Adrenal gland (tissue), 12 donors: ENCODE measurements around the gene GAGE2A. TPM values are rescaled to one million over a fixed set of nuclear protein-coding genes. Genes with fewer than 3 reads are reported as not detected.
"Not testable (repeated sequence)": the region's sequence is repeated elsewhere in the genome, so short reads cannot be mapped to it uniquely, and the experiment has no call there.

Experiments used
- DNase-seq, 7 donors: peaks; one replicate each; pipeline ENCODE4 v3.0.0-alpha.2; 2019 to 2020
- H3K27ac ChIP-seq, 5 donors: fragments of 200-600 bp; sonication (generic) in 4 of 5; 1 replicate in 3 of 5; 2 replicates in 2 of 5; pipeline versions ENCODE4 v1.5.1 to v1.8.0; 2016 to 2020; ENCODE audit warnings: mild to moderate bottlenecking in 1 of 5
- H3K27me3 ChIP-seq: fragments of 200-600 bp; 2 replicates; pipeline ENCODE4 v1.8.0; 2021
- H3K36me3 ChIP-seq, 2 donors: fragments of 200-600 bp; replicated peaks in 1 of 2; 1 replicate in 1 of 2; 2 replicates in 1 of 2; pipeline versions ENCODE4 v1.5.1 to v1.8.0; 2018 to 2022
- H3K4me1 ChIP-seq, 2 donors: fragments of 200-600 bp; replicated peaks in 1 of 2; 1 replicate in 1 of 2; 2 replicates in 1 of 2; pipeline versions ENCODE4 v1.5.1 to v1.8.0; 2018 to 2021
- H3K4me3 ChIP-seq, 4 donors: fragments of 200-600 bp; sonication (generic) in 3 of 4; one replicate each; pipeline ENCODE4 v1.5.1; 2016 to 2018
- H3K9me3 ChIP-seq, 3 donors: fragments of 200-600 bp; sonication (generic) in 1 of 3; replicated peaks in 1 of 3; 1 replicate in 2 of 3; 2 replicates in 1 of 3; pipeline versions ENCODE4 v1.5.1 to v1.8.0; 2016 to 2021
- POLR2A ChIP-seq, 2 donors: fragments of 450-650 bp; IDR thresholded peaks; one replicate each; pipeline ENCODE4 v1.6.1; 2017; ENCODE audit warnings: antibody characterized with exemption in 2 of 2, mild to moderate bottlenecking in 2 of 2, moderate library complexity in 1 of 2
- WGBS, 4 donors: extraction: QIAGEN DNeasy Blood & Tissue Kit in 2 of 4; methylation state at CpG; one replicate each; pipeline versions ENCODE4 v1.1.5 to v1.1.7; 2013 to 2017; 5-methylcytosine and 5-hydroxymethylcytosine counted together
- intact Hi-C, 2 donors: fragments of 100-400 bp; cut with DNase I; formaldehyde crosslinking; loops; one replicate each; pipeline versions ENCODE4 v1.14.1 to v1.15.0; 2022 to 2023
- polyA plus RNA-seq, 3 donors: library from polyadenylated mRNA; stranded (reverse); fragments of 200-250 nt in 2 of 3; fragments of 350-450 nt in 1 of 3; fragmentation: Illumina TruSeq in 1 of 3; extraction: RNeasy Lipid Tissue Mini Kit (QIAGEN cat#74804) in 1 of 3; gene quantifications; one replicate each; pipeline ENCODE4 v1.2.3, GENCODE V29; 2013 to 2014
- total RNA-seq, 9 donors: library from RNA; depleted of rRNA in 4 of 9; stranded (reverse); fragments of >200 nt in 4 of 9; fragments of 120-200 nt in 1 of 9; fragmentation: NEBNext Ultra II Directional in 1 of 9; extraction: Animal tissue kit (Norgen Biotek cat#: 25700) in 1 of 9; gene quantifications; one replicate each; pipeline versions ENCODE4 v1.1.0 to v1.2.4, GENCODE V29; 2013 to 2023
- TF ChIP-seq, protein P1 (sequence below), 6 experiments: fragments of 450-650 bp in 4 of 6; fragments of 200-600 bp in 2 of 6; sonication (generic) in 1 of 6; IDR thresholded peaks; 1 replicate in 5 of 6; 2 replicates in 1 of 6; pipeline versions ENCODE4 v1.5.1 to v1.8.0; 2016 to 2021; ENCODE audit warnings: antibody characterized with exemption in 6 of 6, mild to moderate bottlenecking in 2 of 6, moderate library complexity in 1 of 6
- donor health status: healthy with polysubstance abuse.
- donor health status: Bipolar disorder and iron deficiency.
- donor health status: DM: yes; HTN: yes; CAD: no.
- donor health status: DM: no; HTN: no; CAD: no.
- donor health status: DM: no; HTN: no; CAD: no.
- donor health status: DM: yes; HTN: yes; CAD: no.

GAGE2A gene
- total and polyA plus RNA-seq, 12 donors = 0.57 to 0.69 TPM; not detected in 10

DNA sequence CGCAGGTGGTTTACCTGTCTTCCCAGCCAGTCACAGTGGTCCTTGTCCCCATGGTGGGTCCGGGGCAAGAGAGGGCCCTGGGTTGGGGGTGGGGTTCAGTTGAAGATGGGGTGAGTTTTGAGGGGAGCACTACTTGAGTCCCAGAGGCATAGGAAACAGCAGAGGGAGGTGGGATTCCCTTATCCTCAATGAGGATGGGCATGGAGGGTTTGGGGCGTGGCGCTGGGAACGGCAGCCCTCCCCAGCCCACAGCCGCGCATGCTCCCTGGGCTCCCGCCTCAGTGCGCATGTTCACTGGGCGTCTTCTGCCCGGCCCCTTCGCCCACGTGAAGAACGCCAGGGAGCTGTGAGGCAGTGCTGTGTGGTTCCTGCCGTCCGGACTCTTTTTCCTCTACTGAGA lies 9.4 kb downstream of the GAGE2A start, which contains the start of gene GAGE1:
Gene GAGE1 (plus strand): TSS at position 301 of the 400 bp plus-strand sequence. CDS start 1,155 bp downstream, outside the sequence.
- H3K4me1 ChIP-seq, intact Hi-C loops, H3K4me3 ChIP-seq, H3K9me3 ChIP-seq, H3K27me3 ChIP-seq, DNase-seq, H3K36me3 ChIP-seq, H3K27ac ChIP-seq: not testable (repeated sequence)
- WGBS, 4 donors = no CpG with 5 or more reads among the region's 16 CpGs

- H3K4me3 ChIP-seq = no peak overlapping the region
- H3K9me3 ChIP-seq = no peaks in the 10 kb centered on the region
- WGBS, 4 donors = 27 to 43% (median 29%) methylated on average over 6 to 7 of the region's 7 CpGs
- peaks cover 8% of the 10 kb centered on the region for H3K27me3 ChIP-seq
- no peak for DNase-seq
- H3K36me3 ChIP-seq = no peaks in the 10 kb centered on the region
- no peaks in the 10 kb centered on the region for H3K4me1 ChIP-seq
- no peak overlapping the region for H3K27ac ChIP-seq
- TF ChIP-seq, protein P1, sequence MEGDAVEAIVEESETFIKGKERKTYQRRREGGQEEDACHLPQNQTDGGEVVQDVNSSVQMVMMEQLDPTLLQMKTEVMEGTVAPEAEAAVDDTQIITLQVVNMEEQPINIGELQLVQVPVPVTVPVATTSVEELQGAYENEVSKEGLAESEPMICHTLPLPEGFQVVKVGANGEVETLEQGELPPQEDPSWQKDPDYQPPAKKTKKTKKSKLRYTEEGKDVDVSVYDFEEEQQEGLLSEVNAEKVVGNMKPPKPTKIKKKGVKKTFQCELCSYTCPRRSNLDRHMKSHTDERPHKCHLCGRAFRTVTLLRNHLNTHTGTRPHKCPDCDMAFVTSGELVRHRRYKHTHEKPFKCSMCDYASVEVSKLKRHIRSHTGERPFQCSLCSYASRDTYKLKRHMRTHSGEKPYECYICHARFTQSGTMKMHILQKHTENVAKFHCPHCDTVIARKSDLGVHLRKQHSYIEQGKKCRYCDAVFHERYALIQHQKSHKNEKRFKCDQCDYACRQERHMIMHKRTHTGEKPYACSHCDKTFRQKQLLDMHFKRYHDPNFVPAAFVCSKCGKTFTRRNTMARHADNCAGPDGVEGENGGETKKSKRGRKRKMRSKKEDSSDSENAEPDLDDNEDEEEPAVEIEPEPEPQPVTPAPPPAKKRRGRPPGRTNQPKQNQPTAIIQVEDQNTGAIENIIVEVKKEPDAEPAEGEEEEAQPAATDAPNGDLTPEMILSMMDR (IDR thresholded peaks at IDR 0.05) = no peak
- no peak for TF ChIP-seq POLR2A (IDR thresholded peaks at IDR 0.05)
- intact Hi-C loops = no loop called here
Observed at GRCh38 chrX:49610718-49611310, 21.5 kb downstream of the GAGE2A start.

- H3K4me1 ChIP-seq = no peaks in the 10 kb centered on the region
- H3K27me3 ChIP-seq = peaks cover 7% of the 10 kb centered on the region
- no peak overlapping the region for H3K27ac ChIP-seq
- intact Hi-C loops = no loop called here
- DNase-seq = no peak
- H3K4me3 ChIP-seq = no peak overlapping the region
- TF ChIP-seq, protein P1 (IDR thresholded peaks at IDR 0.05) = no peak
- TF ChIP-seq POLR2A (IDR thresholded peaks at IDR 0.05) = no peak
- WGBS, 4 donors = 79 to 89% (median 84%) methylated on average over 2 of the region's 2 CpGs
- H3K36me3 ChIP-seq = no peaks in the 10 kb centered on the region
- H3K9me3 ChIP-seq = no peaks in the 10 kb centered on the region
Observed at GRCh38 chrX:49618574-49618973, 29.3 kb downstream of the GAGE2A start.

DNA sequence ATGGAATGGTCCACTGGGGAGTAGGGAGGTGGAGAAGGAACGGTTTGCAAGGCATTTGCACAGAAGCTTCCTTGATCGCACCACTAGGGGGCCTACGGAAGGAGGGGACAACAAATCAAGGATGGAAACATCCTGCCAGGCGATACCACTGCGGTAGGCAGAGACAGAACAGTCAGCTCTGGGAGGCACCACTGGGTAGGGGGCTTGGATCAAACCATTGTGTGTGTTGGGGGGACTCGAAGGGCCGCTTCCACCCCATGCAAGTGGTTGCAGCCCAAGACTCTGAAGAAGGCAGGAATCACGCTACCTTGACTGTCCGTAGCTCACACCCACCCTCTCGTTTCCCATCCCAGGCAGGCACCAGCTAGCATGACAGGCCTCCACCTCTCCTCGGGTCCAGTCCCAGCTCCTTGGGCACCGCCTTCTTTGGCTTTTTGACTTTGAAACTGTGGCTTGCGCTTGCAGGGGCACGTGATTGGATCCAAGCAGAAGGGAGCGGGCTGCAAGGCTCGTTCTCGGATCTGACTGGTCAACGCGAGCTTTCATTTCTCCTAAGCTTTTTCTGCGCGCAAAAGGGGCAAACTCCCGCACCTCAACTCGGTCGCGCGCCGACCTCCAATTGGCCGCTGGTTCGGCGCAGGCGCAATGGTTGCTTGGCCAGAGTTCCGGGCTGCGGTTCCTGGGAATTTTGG lies 37.9 kb downstream of the GAGE2A start:
- H3K4me1 ChIP-seq = no peaks in the 10 kb centered on the region
- H3K27me3 ChIP-seq = no peaks in the 10 kb centered on the region
- 53 to 90% (median 67%) methylated on average over 29 to 33 of the region's 33 CpGs for WGBS, 4 donors
- H3K4me3 ChIP-seq = no peak overlapping the region
- intact Hi-C loops = no loop called here
- DNase-seq = peak; percentile 23 to 51 (median 28)
- H3K36me3 ChIP-seq = no peaks in the 10 kb centered on the region
- H3K27ac ChIP-seq = no peak overlapping the region
- H3K9me3 ChIP-seq = no peaks in the 10 kb centered on the region
- TF ChIP-seq, protein P1 (IDR thresholded peaks at IDR 0.05) = peak; percentile 17 to 42 (median 28)
- TF ChIP-seq POLR2A (IDR thresholded peaks at IDR 0.05) = no peak
